DND-41 (cell line): ENCODE measurements around the gene OR9A2.

Experiments
- ATAC-seq: fragments of 200-7000 bp; cut with Tn5 transposase; 3 replicates; pipeline ENCODE4 v1.9.1; 2021; ENCODE audit warnings: low read depth; ENCODE audit not compliant: insufficient read depth
- DNase-seq: peaks from one replicate; pipeline ENCODE4 v3.0.0-alpha.2; 2020
- H2AFZ ChIP-seq: 2 replicates; pipeline ENCODE4 v1.6.0; 2012; ENCODE audit warnings: low read depth, low read length
- H3K27ac ChIP-seq: 2 replicates; pipeline ENCODE4 v1.5.1; 2012; ENCODE audit warnings: low read length, inconsistent platforms
- H3K27me3 ChIP-seq: fragments of 200-600 bp; sonication (generic); 2 replicates; pipeline ENCODE4 v1.6.0; 2012; ENCODE audit warnings: low read length, mild to moderate bottlenecking, inconsistent platforms; ENCODE audit not compliant: insufficient read depth, poor library complexity
- H3K36me3 ChIP-seq: 2 replicates; pipeline ENCODE4 v1.5.1; 2012; ENCODE audit warnings: low read length, inconsistent platforms; ENCODE audit not compliant: insufficient read depth
- H3K4me1 ChIP-seq: 2 replicates; pipeline ENCODE4 v1.5.1; 2012; ENCODE audit warnings: mild to moderate bottlenecking, low read length; ENCODE audit not compliant: insufficient read depth
- H3K4me2 ChIP-seq: 2 replicates; pipeline ENCODE4 v1.6.0; 2012; ENCODE audit warnings: mild to moderate bottlenecking, moderate library complexity, low read length, inconsistent platforms; ENCODE audit not compliant: insufficient read depth
- H3K4me3 ChIP-seq, 2 experiments: fragments of 200-600 bp in 1 of 2; shearing (Covaris generic) in 1 of 2; 2 replicates each; pipeline ENCODE4 v1.5.1; 2012 to 2016; ENCODE audit warnings: inconsistent platforms in 2 of 2, low read length in 2 of 2, mild to moderate bottlenecking in 2 of 2, low read depth in 1 of 2, moderate library complexity in 1 of 2
- H3K79me2 ChIP-seq: 2 replicates; pipeline ENCODE4 v1.6.0; 2012; ENCODE audit warnings: low read length, inconsistent platforms; ENCODE audit not compliant: insufficient read depth
- H3K9ac ChIP-seq: 2 replicates; pipeline ENCODE4 v1.6.0; 2012; ENCODE audit warnings: low read depth, mild to moderate bottlenecking, inconsistent platforms, low read length, moderate library complexity
- H3K9me3 ChIP-seq: 2 replicates; pipeline ENCODE4 v1.5.1; 2012; ENCODE audit warnings: low read length, moderate library complexity, mild to moderate bottlenecking, inconsistent platforms; ENCODE audit not compliant: insufficient read depth, severe bottlenecking
- H4K20me1 ChIP-seq: 2 replicates; pipeline ENCODE4 v1.6.0; 2012; ENCODE audit warnings: low read length; ENCODE audit not compliant: insufficient read depth
- CTCF ChIP-seq: IDR thresholded peaks from 2 replicates; pipeline ENCODE4 v1.5.1; 2012; ENCODE audit warnings: borderline replicate concordance, low read length, moderate library complexity, mild to moderate bottlenecking; ENCODE audit not compliant: poor library complexity, severe bottlenecking; ENCODE audit errors: extremely low read depth
- EZH2 ChIP-seq: IDR thresholded peaks from 3 replicates; pipeline ENCODE4 v1.6.1; 2012; ENCODE audit warnings: borderline replicate concordance, low read depth, mild to moderate bottlenecking, moderate library complexity, low read length, inconsistent platforms; ENCODE audit not compliant: severe bottlenecking

Gene OR9A2

GRCh38 chr7:143023047-143023446 lies 3.9 kb downstream of the OR9A2 start:
- H3K79me2 ChIP-seq, result no peaks in the 10 kb centered on the region
- TF ChIP-seq EZH2, result no peak
- no peak for TF ChIP-seq CTCF

GRCh38 chr7:143018931-143019330 lies 8.0 kb downstream of the OR9A2 start:
- Histone ChIP-seq H3K9me3 (no peaks in the 10 kb centered on the region), H2AFZ (no peak overlapping the region), H3K4me1 (no peaks in the 10 kb centered on the region), H3K9ac (no peak overlapping the region), H3K4me3 (no peak overlapping the region), H3K79me2 (no peaks in the 10 kb centered on the region), H4K20me1 (no peaks in the 10 kb centered on the region), H3K4me2 (no peak overlapping the region), H3K27ac (no peak overlapping the region), H3K36me3 (no peaks in the 10 kb centered on the region), H3K27me3 (no peaks in the 10 kb centered on the region)
- ATAC-seq (no peak), DNase-seq (no peak)
- TF ChIP-seq EZH2 (no peak), CTCF (no peak)

More at GRCh38 chr7:143023047-143023446, 3.9 kb downstream of the OR9A2 start:
- no peak overlapping the region for H2AFZ ChIP-seq
- H3K4me2 ChIP-seq, result no peak overlapping the region
- H3K4me3 ChIP-seq, result no peak overlapping the region
- DNase-seq, result peak; percentile 23
- H3K36me3 ChIP-seq, result no peaks in the 10 kb centered on the region
- H4K20me1 ChIP-seq, result no peaks in the 10 kb centered on the region
- H3K9ac ChIP-seq, result no peak overlapping the region
- H3K27me3 ChIP-seq, result no peaks in the 10 kb centered on the region
- H3K27ac ChIP-seq, result no peak overlapping the region
- no peaks in the 10 kb centered on the region for H3K4me1 ChIP-seq
- peak; percentile 66 for ATAC-seq
- H3K9me3 ChIP-seq, result no peaks in the 10 kb centered on the region

GRCh38 chr7:143016996-143017395 lies 9.9 kb downstream of the OR9A2 start:
- H3K4me2 ChIP-seq, result no peak overlapping the region
- no peaks in the 10 kb centered on the region for H3K36me3 ChIP-seq
- H3K9me3 ChIP-seq, result no peaks in the 10 kb centered on the region
- no peak overlapping the region for H3K9ac ChIP-seq
- H2AFZ ChIP-seq, result no peak overlapping the region
- TF ChIP-seq CTCF (no peak), EZH2 (no peak)
- ATAC-seq (no peak; the same call in 2 of the 3 replicates), DNase-seq (no peak)
- no peaks in the 10 kb centered on the region for H3K4me1 ChIP-seq
- H3K27ac ChIP-seq, result no peak overlapping the region
- no peaks in the 10 kb centered on the region for H3K79me2 ChIP-seq
- H3K4me3 ChIP-seq, result no peak overlapping the region
- H3K27me3 ChIP-seq, result no peaks in the 10 kb centered on the region
- no peaks in the 10 kb centered on the region for H4K20me1 ChIP-seq
